Esophagus squamous epithelium (tissue), 4 donors: ENCODE data around the gene SDHB.

ENCODE experiments used
- POLR2A ChIP-seq, 4 donors: fragments of 450-650 bp; IDR thresholded peaks; one replicate each; pipeline ENCODE4 v1.6.1; 2017; ENCODE audit warnings: antibody characterized with exemption in 4 of 4, mild to moderate bottlenecking in 4 of 4, moderate library complexity in 3 of 4
- TF ChIP-seq, protein P1 (sequence below), 6 experiments: fragments of 450-650 bp in 4 of 6; fragments of 200-600 bp in 2 of 6; sonication (generic) in 2 of 6; IDR thresholded peaks; one replicate each; pipeline ENCODE4 v1.5.1; 2016 to 2019; ENCODE audit warnings: antibody characterized with exemption in 6 of 6, mild to moderate bottlenecking in 4 of 6, moderate library complexity in 4 of 6

DNA sequence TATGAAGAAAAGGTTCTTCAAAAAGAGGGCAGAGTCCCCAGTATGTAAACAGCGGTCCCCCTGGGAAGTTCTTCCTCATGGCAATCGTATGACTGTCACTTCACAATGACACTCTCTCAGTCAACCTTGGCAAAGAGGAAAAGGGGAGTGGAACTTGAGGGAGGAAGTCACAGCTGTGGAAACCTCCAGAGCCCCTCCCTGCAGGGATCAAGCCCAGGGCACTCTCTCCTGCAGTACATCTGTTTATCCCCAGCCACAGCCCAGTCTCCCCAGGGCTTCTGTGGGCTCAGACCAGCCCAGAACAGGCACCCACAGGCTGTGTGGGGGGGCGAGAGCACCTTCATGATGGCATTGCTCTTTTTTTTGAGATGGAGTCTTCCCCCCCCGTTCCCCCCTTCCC lies 44.1 kb downstream of the SDHB start:
- TF ChIP-seq, protein P1, sequence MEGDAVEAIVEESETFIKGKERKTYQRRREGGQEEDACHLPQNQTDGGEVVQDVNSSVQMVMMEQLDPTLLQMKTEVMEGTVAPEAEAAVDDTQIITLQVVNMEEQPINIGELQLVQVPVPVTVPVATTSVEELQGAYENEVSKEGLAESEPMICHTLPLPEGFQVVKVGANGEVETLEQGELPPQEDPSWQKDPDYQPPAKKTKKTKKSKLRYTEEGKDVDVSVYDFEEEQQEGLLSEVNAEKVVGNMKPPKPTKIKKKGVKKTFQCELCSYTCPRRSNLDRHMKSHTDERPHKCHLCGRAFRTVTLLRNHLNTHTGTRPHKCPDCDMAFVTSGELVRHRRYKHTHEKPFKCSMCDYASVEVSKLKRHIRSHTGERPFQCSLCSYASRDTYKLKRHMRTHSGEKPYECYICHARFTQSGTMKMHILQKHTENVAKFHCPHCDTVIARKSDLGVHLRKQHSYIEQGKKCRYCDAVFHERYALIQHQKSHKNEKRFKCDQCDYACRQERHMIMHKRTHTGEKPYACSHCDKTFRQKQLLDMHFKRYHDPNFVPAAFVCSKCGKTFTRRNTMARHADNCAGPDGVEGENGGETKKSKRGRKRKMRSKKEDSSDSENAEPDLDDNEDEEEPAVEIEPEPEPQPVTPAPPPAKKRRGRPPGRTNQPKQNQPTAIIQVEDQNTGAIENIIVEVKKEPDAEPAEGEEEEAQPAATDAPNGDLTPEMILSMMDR (IDR thresholded peaks at IDR 0.05): no peak
- TF ChIP-seq POLR2A (IDR thresholded peaks at IDR 0.05): no peak
